Activated naive CD4-positive, alpha-beta T cell treated with anti-CD3 and anti-CD28 coated beads, Interleukin-2, amount 50 U/mL, for 16 hours (primary cell): ENCODE measurements around the gene PIP5K1C.

Experiments
- DNase-seq: peaks from one replicate; pipeline ENCODE4 v3.0.0-alpha.2; 2020

The PIP5K1C gene

DNA sequence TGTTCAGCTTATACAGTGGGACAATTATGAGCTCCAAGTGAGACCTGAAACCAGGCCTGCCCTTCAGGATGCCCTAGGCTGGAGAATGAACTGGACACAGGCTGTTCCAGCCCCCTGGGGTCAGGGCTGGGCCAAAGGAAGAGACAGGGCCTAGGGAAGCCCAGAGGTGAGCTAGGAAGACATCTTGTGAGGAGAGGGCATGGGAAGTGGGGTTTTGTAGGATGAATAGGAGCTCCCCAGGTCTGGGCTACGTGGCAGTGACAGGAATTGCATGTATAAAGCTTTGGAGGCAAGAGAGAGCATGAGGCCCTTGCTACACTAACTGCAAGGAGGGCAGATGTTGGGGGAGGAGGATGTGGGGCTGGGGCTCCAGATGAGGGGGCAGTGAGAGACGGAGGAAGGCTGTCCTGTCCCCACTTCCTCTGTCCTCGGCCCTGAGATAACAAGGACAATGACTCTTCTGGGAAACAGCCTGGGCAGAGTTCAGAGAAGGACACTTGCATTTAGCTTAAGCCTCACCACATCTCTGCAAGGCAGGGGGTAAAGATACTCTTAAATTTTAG is 92.1 kb downstream of the PIP5K1C start:
- no peak for DNase-seq

DNA sequence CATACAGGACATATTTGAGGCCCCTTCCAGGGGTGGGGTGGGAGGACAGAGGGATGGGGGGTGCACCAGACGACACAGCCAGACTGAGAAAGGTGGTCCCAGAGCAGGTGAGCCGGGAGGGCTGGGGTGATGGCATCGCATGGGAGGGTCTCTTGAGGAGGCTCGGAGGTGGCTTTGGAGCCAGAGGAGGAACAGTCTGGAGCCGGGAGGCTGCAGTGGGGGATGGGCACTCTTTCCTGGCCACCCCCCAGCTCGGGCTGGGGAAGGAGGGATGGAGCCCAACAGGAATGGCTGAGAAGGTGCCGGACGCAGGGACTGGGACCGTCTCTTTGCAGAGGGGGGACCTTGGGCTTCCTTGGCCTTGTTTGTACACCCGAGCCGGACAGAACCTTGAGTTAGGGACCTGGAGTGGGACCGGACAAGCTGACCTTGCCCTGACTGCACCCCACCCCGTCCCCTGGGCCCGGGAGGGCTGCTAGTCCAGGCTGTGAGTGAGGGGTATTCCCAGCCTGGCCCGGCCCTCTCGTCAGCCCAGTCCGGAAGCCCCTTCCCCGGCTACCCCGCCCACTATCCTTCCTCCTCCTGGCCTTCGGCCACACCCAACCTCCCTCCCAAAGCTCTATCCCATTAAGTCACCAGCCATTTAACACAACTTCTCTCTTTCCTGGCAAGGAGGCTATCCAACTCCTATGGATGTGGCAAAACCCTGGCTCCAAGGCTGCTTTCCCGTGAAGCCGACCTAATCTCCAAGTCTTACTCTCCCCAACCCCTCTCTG is 92.8 kb downstream of the PIP5K1C start:
- DNase-seq, result no peak

DNA sequence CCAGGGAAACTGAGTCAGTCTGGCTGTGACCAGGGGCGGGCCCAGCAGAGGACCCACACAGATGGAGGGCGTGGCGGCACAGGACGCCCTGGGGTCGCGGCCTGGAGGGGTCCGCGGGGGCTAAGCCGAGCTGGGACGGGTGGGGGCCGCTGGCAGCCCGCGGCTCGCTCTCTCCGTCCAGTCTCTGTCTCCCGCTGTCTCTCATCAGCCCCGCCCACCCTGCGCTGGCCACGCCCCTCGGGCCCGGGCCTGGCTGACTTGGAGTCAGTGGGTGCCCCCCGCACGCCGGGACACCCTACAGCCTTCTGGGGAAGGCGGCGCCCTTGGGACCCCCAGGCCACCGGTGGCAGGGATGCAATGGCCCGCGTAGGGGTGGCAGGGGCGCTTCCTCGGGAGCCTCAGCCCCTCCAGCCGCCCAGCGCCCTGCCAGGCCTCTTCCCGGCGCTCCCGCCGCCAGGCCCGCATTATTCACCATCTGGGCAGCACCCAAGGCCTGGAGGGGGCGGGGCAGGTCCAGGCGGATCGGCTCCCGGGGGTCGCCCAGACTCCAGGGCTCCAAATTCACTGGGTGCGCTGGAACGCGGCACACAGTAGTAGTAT is 93.5 kb downstream of the PIP5K1C start, which contains the start of gene TBXA2R:
Gene TBXA2R, minus strand, starts transcription at position 186 of the 600 bp plus-strand sequence. CDS start 6,241 bp downstream, outside the sequence.
- peak; percentile 73 for DNase-seq

DNA sequence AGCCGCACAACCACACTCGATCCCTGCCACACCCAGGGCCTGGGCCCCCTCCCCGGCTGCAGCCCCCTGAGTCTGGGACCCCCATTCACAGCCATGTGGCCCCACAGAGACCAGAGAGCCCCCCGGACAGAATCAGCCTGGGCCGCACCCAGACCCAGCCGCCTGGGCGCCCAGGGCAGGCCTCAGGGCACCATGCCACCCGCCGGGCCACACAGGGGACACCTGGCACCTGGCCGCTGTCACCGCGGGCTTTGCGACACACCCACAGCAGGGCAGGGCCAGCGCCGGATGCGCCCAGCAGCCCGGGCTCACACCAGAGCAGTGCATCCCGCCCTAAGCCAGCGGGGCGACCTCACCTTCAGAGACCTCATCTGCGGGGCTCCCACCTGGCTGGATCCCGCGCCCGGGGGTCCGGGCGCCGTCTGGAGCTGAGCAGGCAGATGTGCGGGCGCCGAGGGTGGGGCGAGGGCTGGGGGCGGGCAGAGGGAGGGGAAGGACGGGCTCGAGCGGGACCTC is 94.0 kb downstream of the PIP5K1C start:
- no peak for DNase-seq

DNA sequence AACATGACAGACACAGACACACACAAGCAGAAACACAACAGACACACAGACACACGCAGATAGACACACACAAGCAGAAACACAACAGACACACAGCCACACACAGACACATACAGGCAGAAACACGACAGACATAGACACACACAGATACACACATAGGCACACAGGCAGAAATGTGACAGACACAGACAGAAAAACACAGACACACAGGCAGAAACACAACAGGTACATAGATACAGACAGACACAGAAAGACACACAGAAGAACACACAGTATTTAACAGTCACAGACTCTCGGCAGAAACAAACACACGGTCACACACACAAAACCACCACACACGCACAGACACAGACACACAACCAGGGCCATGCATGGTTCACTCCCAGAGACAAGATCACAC is 94.5 kb downstream of the PIP5K1C start:
- no peak for DNase-seq

DNA sequence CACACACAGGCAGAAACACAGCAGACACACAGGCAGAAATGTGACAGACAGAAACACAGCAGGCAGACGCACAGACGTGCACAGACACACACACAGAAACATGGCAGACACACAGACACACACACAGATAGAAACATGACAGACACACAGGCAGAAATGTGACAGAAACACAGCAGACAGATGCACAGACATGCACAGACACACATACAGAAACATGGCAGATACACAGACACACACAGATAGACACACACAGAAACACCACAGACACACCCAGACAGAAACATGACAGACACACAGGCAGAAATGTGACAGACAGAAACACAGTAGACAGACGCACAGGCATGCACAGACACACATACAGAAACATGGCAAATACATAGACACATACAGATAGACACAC is 94.9 kb downstream of the PIP5K1C start:
- no peak for DNase-seq

DNA sequence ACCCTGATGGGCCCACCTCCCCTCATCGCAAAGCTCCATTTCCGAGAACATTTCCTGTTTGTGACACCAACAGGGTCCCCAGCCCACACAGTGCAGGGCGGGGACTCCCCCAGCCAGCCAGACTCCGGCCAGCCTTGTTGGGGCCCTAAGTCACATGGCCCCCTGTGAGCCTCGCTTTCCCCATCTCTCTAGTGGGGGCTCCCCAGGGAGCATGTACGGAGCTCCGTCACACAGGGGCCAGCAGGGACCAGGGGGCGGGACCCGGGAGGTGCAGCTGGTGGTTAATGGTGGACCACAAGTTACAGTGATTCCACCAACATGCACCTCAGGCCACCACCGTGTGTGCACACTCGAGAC is 95.3 kb downstream of the PIP5K1C start:
- peak; percentile 32 for DNase-seq

DNA sequence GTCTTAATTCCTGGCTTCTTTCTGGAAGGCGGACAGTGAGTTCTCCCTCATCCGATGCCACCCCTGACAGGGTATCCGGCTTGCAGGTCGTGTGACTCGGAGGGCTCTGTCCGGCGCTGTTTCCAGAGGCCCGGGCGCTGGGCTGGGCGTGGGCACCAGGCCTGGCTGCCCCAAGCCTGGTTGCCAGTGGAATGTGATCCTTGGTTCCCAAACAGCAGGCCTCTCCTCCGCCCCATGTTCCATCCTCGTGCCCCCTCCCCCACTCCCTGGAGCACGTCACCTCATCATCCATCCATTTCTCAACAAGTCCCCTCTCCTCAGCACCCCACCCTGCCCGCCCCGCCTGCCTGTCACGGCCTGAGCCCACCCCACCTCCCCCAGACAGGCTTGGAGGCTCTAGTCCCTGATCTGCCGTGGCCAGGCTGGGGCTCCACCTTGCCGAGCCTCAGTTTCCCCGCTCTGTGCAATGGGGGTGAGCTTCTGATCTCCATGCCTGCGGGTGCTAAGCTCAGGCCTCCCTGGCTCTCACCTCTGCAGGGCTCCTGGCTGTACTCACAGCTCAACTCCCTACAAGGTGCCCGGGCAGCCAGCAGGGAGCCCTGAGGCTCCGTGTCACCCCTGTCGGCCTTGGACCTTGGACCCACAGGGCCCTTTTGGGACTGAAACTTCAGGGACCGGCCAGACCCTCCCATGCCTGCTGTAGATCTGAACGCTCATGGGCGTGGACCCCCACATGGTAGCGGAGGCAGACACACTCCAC is 95.9 kb downstream of the PIP5K1C start:
- DNase-seq, result no peak

DNA sequence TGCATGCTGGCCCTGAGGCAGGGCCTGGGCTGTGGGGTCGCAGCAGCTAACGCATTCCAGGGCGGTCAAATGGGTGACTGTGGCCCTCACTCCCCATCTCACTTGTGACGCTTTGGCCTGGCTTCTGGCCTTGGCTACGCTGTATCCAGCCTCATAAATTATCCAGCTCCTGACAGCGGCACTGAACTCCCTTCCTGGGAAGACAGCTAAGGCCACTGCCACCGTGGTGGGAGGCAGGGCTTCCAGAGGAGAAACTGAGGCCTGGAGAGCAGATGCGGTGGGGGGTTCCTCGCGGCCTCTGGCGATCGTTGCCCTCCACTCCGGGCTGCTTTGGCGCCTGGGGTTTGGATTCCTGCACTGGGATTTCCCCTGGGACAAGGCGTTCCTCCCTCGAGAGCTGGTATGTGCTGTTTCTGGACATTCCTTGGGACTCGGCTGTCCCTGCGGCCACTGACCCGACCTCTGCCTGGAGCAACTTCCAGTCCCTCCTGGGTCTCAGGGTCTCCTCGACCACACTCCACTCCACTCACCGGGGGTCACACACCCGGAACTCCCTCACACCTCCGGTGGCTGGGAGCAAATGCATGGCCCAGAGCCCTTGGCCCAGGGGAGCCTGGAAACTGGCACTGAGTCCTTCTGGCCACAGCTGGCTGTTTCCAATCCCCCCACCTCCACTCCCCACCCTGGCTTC is 97.0 kb downstream of the PIP5K1C start:
- DNase-seq, result no peak

DNA sequence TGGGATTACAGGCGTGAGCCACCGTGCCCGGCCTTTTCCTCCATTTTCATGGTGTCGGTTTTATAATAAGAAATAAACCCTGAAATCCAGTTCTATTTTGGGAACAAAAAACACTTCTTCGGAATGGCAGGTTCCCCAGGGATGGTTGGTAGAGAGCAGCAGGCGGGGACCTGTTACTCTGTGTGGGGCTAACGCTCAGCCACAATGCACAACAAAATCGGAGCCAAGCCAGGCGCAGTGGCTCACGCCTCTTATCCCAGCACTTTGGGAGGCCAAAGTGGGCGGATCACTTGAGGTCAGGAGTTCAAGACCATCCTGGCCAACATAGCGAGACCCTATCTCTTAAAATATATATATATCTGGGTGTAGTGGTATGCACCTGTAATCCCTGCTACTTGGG is 99.2 kb downstream of the PIP5K1C start:
- no peak for DNase-seq

DNA sequence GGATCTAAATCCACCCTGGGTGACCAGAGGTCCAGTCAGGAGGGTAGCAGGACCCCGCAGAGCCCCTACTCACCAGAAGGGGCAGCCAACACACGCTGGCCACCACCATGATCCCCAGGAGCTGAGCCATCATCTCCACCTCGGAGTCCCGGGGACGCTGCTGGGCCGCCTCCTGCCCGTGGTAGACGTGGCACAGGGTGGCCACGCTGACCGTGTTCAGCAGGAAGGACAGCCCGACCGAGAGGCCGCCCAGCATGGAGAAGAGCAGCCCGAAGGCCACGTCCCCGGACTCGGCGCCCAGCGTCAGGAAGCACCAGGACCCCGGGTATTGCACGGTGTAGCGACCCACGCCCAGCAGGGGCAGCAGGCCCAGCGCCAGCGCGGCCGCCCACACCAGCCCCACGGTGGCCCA is 100.5 kb downstream of the PIP5K1C start:
- no peak for DNase-seq

DNA sequence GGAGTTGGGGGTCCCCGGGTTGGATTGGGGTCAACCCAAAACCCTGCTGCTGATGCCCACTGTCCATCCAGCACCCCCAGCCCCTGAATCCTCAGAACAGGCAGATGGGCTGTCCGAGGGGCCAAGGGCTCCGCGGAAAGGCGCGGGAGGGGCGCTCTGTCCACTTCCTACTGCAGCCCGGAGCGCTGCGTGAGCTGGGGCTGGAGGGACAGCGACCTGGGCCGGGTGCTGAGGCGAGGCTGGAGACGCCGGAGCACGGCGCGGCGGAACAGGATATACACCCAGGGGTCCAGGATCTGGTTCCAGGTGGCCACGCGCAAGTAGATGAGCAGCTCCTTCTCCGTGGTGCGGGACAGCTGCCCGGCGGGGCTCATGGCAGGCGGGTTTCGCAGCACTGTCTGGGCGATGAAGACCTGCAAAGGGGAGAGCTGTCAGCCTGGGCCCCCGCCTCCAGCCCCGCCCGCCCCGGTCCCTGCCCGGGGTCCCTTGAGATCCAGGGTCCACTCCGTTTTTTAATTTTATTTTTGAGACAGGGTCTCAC is 104.7 kb downstream of the PIP5K1C start:
- no peak for DNase-seq

DNA sequence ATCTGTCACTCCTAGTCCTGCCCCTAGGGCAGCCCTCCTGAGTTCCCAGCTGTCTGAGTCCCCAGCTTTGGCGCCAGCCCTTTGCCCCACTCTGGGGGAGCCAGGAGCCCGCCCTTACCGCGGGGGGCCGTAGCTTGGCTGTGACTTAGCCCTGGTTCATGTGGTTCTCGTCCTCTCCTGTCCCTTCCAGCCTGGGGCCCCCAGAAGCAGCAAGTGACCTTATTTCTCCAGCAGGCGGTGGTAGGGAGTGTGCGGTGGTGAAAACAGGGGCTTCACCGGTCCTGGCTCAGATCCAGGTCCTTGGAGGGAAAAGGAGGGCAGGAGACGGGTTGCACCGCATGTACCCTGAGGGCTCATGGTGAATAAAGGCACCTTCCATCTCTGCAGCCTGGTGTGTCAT is 107.1 kb downstream of the PIP5K1C start:
- no peak for DNase-seq

DNA sequence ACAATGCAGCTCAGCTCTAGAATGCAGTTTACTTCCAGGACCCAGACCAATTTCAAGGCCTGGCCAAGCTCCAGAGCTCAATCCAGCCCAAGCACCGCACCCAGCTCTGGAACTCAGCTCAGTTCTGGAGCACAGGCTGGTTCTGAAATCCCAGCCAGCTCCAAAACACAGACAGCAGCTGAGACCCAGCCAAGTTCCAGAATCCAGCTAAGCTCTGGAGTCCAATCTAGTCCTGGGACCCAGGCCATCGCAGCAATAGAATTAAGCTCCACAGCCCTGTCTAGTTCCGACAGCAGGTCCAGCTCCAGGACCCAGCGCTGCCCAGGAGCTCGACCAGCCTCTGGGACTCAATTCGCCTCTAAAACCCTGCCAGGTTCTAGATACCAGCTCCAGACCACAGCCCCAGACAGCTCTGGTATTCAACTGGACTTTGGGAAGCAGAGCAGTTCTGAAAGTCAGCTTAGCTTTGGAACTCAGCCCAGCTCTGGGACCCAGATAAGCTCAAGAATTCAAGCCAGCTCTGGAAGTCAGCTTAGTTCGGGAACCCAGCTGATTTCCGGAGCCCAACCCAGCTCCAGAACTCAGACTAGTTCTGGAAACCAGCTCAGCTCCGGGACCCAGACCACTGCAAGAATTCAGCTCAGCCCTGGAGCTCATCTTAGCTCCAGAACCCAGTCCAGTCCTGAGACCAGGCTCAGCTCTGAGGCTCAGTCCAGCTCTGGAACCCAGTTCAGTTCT is 108.2 kb downstream of the PIP5K1C start:
- DNase-seq, result no peak

DNA sequence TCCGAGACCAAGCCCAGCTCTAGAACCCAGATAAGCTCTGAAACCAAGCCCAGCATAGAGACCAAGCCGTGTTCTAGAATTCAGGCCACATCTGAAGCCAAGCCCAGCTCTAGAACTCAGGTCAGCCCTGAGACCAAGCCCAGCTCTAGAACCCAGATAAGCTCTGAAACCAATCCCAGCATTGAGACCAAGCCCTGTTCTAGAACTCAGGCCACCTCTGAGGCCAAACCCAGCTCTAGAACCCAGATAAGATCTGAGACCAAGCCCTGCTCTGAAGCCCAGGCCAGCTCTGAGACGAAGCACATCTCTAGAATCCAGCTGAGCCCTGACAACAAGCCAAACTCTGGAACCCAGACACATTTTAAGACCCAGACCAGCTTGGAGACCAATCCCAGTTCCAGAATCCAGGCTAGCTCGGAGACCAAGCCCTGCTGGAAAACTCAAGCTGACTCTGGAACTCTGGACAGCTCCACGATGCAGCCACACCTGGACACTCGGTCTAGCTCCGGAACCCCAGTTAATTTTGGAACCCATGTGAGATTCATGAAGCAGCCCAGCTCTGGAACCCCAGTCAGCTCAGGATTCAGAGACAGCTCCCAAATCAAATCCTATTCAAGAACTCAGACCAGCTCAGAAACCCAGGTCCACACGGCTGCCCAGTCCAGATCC is 109.1 kb downstream of the PIP5K1C start:
- DNase-seq, result no peak

DNA sequence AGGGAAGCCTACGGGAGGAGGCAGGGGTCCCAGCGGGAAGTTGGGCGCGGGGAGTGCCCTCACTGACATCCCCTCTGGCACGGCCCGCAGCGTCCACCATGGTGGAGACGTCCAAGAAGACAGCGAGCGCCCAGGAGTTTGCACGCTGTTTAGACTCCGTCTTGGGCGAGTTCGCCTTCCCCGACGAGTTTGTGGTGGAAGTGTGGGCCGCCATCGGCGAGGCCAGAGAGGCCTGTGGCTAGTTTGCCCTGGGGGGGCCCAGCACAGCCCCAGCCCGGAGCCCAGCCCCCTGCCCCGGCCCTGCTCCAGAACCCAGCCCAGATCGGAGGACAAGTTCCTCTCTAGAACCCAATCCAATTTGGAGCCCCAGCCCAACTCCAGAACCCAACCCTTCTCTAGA is 110.3 kb downstream of the PIP5K1C start:
- no peak for DNase-seq

DNA sequence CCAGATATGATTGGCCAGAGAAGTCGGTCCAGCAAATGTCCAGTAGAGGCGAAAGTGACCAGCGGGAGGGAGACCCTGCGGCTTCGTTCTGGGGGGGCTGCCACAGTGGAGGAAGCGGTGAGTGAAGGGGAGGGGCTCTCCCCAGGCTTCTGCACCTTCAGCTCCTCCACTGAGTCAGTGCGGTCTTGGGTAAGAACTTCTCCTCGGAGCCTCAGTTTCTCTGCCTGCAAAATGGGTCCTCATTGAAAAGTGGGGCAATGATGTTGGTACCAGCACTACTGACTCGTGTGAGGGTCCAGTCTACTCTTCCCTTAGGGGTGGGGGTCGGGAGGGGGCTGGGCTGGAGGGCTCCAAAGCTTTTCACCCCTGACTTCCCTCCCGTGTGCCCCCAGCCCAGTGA is 110.8 kb downstream of the PIP5K1C start:
- no peak for DNase-seq

DNA sequence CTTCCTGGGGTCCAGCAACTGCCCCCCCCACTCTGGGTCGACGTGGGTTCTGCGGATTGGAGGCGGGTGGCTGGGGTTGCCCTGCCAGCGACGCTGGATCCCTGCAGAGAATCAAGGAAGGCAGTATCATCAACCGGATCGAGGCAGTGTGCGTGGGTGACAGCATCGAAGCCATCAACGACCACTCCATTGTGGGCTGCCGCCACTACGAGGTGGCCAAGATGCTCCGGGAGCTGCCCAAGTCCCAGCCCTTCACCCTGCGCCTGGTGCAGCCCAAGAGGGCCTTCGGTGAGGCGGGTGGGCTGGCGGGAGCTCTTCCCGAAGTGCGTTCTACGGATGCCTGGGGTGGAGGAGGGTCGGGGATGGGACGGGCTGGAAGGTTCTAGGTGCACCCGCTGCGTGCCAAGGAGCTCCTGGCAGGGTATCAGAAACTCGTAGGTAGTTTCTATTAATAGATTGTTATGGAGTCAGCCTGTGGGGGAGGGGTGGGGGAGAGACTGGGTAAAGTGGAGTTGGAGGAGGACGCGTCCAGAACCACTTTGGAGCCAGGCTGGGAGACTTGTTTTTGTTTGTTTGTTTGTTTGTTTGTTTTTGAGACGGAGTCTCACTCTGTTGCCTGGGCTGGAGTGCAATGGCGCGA is 113.4 kb downstream of the PIP5K1C start:
- DNase-seq, result no peak

DNA sequence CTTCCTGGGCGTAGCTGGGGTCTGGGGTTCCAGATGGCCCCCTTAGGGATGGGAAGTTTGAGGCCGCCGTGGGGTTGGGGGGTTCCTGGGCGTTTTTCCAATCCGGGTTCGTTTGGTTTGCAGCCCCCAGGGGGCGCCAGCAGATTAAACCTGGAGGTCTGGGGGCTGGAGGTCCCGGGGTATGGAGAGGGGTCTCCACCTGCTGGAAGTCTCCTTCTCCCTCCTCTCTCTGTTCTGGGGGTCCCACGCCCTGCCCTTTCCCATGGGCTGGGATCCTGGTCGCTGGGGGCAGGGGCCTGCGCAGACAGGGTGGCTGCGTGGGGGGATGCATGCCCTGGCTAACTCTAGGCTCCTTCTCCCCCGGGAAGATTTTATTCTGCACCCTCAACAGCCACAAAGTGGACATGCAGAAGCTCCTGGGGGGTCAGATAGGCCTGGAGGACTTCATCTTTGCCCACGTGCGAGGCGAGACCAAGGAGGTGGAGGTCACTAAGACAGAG is 114.1 kb downstream of the PIP5K1C start:
- peak; percentile 58 for DNase-seq
